HepG2 (cell line): ENCODE measurements around the gene BTG1. TPM values are rescaled to one million over a fixed set of nuclear protein-coding genes. Genes with fewer than 3 reads are reported as not detected.
A peak's percentile ranks its signal among the peaks of the same experiment; 100 is the strongest.

Experiments used
- ERF ChIP-seq: IDR thresholded peaks from 2 replicates; pipeline ENCODE4 v1.6.1; 2018; ENCODE audit warnings: missing biosample characterization, missing genetic modification reagents
- FOXJ3 ChIP-seq: sonication (generic); formaldehyde crosslinking; IDR thresholded peaks from 2 replicates; pipeline ENCODE4 v1.4.0; 2020; ENCODE audit warnings: missing genetic modification reagents, mild to moderate bottlenecking, borderline replicate concordance
- FOXK1 ChIP-seq: sonication (generic); formaldehyde crosslinking; IDR thresholded peaks from 2 replicates; pipeline ENCODE4 v1.4.0; 2020; ENCODE audit warnings: low read depth, missing genetic modification reagents, borderline replicate concordance
- GATAD2A ChIP-seq: IDR thresholded peaks from 2 replicates; pipeline ENCODE4 v1.6.1; 2016
- HIVEP1 ChIP-seq: sonication (generic); formaldehyde crosslinking; IDR thresholded peaks from 2 replicates; pipeline ENCODE4 v1.4.0; 2020; ENCODE audit warnings: mild to moderate bottlenecking, missing genetic modification reagents
- HNF4A ChIP-seq: sonication (generic); formaldehyde crosslinking; IDR thresholded peaks from 2 replicates; pipeline ENCODE4 v1.4.0; 2020; ENCODE audit warnings: missing genetic modification reagents
- HNF4G ChIP-seq, 2 experiments: sonication (generic) in 1 of 2; formaldehyde crosslinking in 1 of 2; IDR thresholded peaks; 2 replicates each; pipeline versions ENCODE4 v1.4.0 to v1.6.1; 2011 to 2020; ENCODE audit warnings: borderline replicate concordance in 2 of 2, low read depth in 2 of 2, mild to moderate bottlenecking in 2 of 2, low read length in 1 of 2, missing genetic modification reagents in 1 of 2, moderate library complexity in 1 of 2
- KLF16 ChIP-seq, 2 experiments: sonication (generic) in 1 of 2; formaldehyde crosslinking in 1 of 2; IDR thresholded peaks; 2 replicates each; pipeline versions ENCODE4 v1.6.1 to v1.8.0; 2016 to 2023; ENCODE audit warnings: missing genetic modification reagents in 2 of 2, missing compliant biosample characterization in 1 of 2
- MED13 ChIP-seq: sonication (generic); formaldehyde crosslinking; IDR thresholded peaks from 2 replicates; pipeline ENCODE4 v1.5.0; 2020; ENCODE audit warnings: missing genetic modification reagents
- NFYB ChIP-seq: sonication (generic); formaldehyde crosslinking; IDR thresholded peaks from 2 replicates; pipeline ENCODE4 v1.4.0; 2020; ENCODE audit warnings: missing genetic modification reagents
- NFYC ChIP-seq: IDR thresholded peaks from 2 replicates; pipeline ENCODE4 v1.6.1; 2016; ENCODE audit warnings: missing genetic modification reagents, missing compliant biosample characterization
- PHF20 ChIP-seq: sonication (generic); formaldehyde crosslinking; IDR thresholded peaks from 2 replicates; pipeline ENCODE4 v1.5.0; 2020; ENCODE audit warnings: mild to moderate bottlenecking, missing genetic modification reagents
- PPARG ChIP-seq: conservative IDR thresholded peaks from 2 replicates; pipeline ENCODE4 v1.6.1; 2016; ENCODE audit warnings: missing biosample characterization, missing genetic modification reagents
- REPIN1 ChIP-seq: sonication (generic); formaldehyde crosslinking; IDR thresholded peaks from 2 replicates; pipeline ENCODE4 v1.8.0; 2022; ENCODE audit warnings: missing genetic modification reagents, low read depth, mild to moderate bottlenecking, borderline replicate concordance
- RXRA ChIP-seq: sonication (generic); formaldehyde crosslinking; IDR thresholded peaks from 2 replicates; pipeline ENCODE4 v1.5.1; 2020; ENCODE audit warnings: missing genetic modification reagents
- SCMH1 ChIP-seq: sonication (generic); formaldehyde crosslinking; IDR thresholded peaks from 2 replicates; pipeline ENCODE4 v1.9.0; 2021; ENCODE audit warnings: missing genetic modification reagents, mild to moderate bottlenecking, borderline replicate concordance
- TBX2 ChIP-seq: sonication (generic); formaldehyde crosslinking; IDR thresholded peaks from 2 replicates; pipeline ENCODE4 v1.5.0; 2020; ENCODE audit warnings: missing genetic modification reagents, mild to moderate bottlenecking, borderline replicate concordance
- ZFP82 ChIP-seq: sonication (generic); formaldehyde crosslinking; IDR thresholded peaks from 2 replicates; pipeline ENCODE4 v1.5.1; 2020; ENCODE audit warnings: mild to moderate bottlenecking, missing genetic modification reagents, borderline replicate concordance
- ZNF331 ChIP-seq: sonication (generic); formaldehyde crosslinking; IDR thresholded peaks from 2 replicates; pipeline ENCODE4 v1.4.0; 2020; ENCODE audit warnings: missing genetic modification reagents
- ZNF468 ChIP-seq: sonication (generic); formaldehyde crosslinking; IDR thresholded peaks from 2 replicates; pipeline ENCODE4 v1.8.0; 2022; ENCODE audit warnings: mild to moderate bottlenecking, moderate library complexity, missing genetic modification reagents
- ZNF530 ChIP-seq: sonication (generic); formaldehyde crosslinking; IDR thresholded peaks from 2 replicates; pipeline ENCODE4 v1.5.0; 2020; ENCODE audit warnings: low read depth, mild to moderate bottlenecking, missing genetic modification reagents
- ZNF816 ChIP-seq: sonication (generic); formaldehyde crosslinking; IDR thresholded peaks from 2 replicates; pipeline ENCODE4 v1.8.0; 2022; ENCODE audit warnings: missing genetic modification reagents, mild to moderate bottlenecking, borderline replicate concordance
- polyA plus RNA-seq, 8 experiments: library from polyadenylated mRNA; depleted of rRNA in 3 of 8; stranded (reverse) in 7 of 8; unstranded in 1 of 8; fragments of >200 nt; fragmentation: Illumina TruSeq in 4 of 8; extraction: Trizol in 4 of 8; gene quantifications; 2 replicates each; pipeline versions ENCODE4 v1.2.1 to v1.2.3, GENCODE V29; 2011 to 2016; ENCODE audit warnings: low read depth in 4 of 8, missing spikeins in 1 of 8, mixed read lengths in 1 of 8; ENCODE audit not compliant: insufficient read depth in 1 of 8
- total RNA-seq, 5 experiments: library from RNA; depleted of rRNA; stranded (reverse); fragments of >200 nt; fragmentation: Illumina TruSeq; extraction: Trizol; gene quantifications; 2 replicates each; pipeline ENCODE4 v1.2.3, GENCODE V29; 2016; ENCODE audit warnings: low read depth in 1 of 5
- TF ChIP-seq, protein P1 (sequence below): sonication (generic); formaldehyde crosslinking; IDR thresholded peaks from 2 replicates; pipeline ENCODE4 v1.5.0; 2020; ENCODE audit warnings: missing genetic modification reagents

BTG1 gene
- total and polyA plus RNA-seq, 2 of the 13 experiments (the other 11 are each of a cell fraction or from before 2014, with no cell fraction given) = 7.5 to 16.7 TPM

- TF ChIP-seq, protein P1, sequence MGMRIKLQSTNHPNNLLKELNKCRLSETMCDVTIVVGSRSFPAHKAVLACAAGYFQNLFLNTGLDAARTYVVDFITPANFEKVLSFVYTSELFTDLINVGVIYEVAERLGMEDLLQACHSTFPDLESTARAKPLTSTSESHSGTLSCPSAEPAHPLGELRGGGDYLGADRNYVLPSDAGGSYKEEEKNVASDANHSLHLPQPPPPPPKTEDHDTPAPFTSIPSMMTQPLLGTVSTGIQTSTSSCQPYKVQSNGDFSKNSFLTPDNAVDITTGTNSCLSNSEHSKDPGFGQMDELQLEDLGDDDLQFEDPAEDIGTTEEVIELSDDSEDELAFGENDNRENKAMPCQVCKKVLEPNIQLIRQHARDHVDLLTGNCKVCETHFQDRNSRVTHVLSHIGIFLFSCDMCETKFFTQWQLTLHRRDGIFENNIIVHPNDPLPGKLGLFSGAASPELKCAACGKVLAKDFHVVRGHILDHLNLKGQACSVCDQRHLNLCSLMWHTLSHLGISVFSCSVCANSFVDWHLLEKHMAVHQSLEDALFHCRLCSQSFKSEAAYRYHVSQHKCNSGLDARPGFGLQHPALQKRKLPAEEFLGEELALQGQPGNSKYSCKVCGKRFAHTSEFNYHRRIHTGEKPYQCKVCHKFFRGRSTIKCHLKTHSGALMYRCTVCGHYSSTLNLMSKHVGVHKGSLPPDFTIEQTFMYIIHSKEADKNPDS (CRISPR knock-in tag) = no peak
- peak; percentile 68; the same call in 1 of the 2 replicates for TF ChIP-seq FOXJ3 (CRISPR knock-in tag)
- TF ChIP-seq HNF4A = peak; percentile 12; the same call in 1 of the 2 replicates
- peak; percentile 24; the same call in 1 of the 2 replicates for TF ChIP-seq TBX2
- peak; percentile 64 for TF ChIP-seq ERF
- peak; percentile 87 for TF ChIP-seq NFYC (CRISPR knock-in tag)
- no peak for TF ChIP-seq MED13 (CRISPR knock-in tag)
- peak; percentile 61; the same call in 1 of the 2 replicates for TF ChIP-seq ZNF331 (CRISPR knock-in tag)
- peak; percentile 85 for TF ChIP-seq NFYB (CRISPR knock-in tag)
- 0 out of 2 replicates have a peak, but pooled peaks have one; percentile 5 for TF ChIP-seq RXRA
- peak; percentile 22 for TF ChIP-seq PPARG (CRISPR knock-in tag)
- TF ChIP-seq SCMH1 (CRISPR knock-in tag) = no peak
- no peak for TF ChIP-seq ZNF468
- no peak for TF ChIP-seq ZNF530 (CRISPR knock-in tag)
- no peak for TF ChIP-seq HNF4G (IDR thresholded peaks at IDR 0.05; ENCODE audit: borderline replicate concordance, low read depth, low read length)
- TF ChIP-seq HNF4G (CRISPR knock-in tag; IDR thresholded peaks at IDR 0.05; ENCODE audit: borderline replicate concordance, low read depth) = no peak
- TF ChIP-seq ZNF816 (CRISPR knock-in tag) = peak; percentile 61; the same call in 1 of the 2 replicates
- TF ChIP-seq PHF20 = peak; percentile 45
- TF ChIP-seq GATAD2A (CRISPR knock-in tag) = peak; percentile 27
- no peak; the same call in 1 of the 2 replicates for TF ChIP-seq FOXK1
- TF ChIP-seq REPIN1 = peak; percentile 68; the same call in 1 of the 2 replicates
- TF ChIP-seq KLF16 (CRISPR knock-in tag; IDR thresholded peaks at IDR 0.05) = peak in 1 of 2 experiments; percentile 69; a peak in 1 of 4 replicates
- TF ChIP-seq ZFP82 (CRISPR knock-in tag) = no peak
- no peak for TF ChIP-seq HIVEP1 (CRISPR knock-in tag)
Measured at GRCh38 chr12:92145731-92146496, at the start of gene BTG1 (continued).
